GM21529 (cell line): ENCODE results near the gene SLC17A5.
"Not testable (repeated sequence)": the region's sequence is repeated elsewhere in the genome, so short reads cannot be mapped to it uniquely, and the experiment has no call there.

Experiments
- ATAC-seq: cut with Tn5 transposase; IDR thresholded peaks from one replicate; pipeline ENCODE4 v1.9.1; 2021; ENCODE audit not compliant: unreplicated experiment

Gene SLC17A5, protein sequence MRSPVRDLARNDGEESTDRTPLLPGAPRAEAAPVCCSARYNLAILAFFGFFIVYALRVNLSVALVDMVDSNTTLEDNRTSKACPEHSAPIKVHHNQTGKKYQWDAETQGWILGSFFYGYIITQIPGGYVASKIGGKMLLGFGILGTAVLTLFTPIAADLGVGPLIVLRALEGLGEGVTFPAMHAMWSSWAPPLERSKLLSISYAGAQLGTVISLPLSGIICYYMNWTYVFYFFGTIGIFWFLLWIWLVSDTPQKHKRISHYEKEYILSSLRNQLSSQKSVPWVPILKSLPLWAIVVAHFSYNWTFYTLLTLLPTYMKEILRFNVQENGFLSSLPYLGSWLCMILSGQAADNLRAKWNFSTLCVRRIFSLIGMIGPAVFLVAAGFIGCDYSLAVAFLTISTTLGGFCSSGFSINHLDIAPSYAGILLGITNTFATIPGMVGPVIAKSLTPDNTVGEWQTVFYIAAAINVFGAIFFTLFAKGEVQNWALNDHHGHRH

DNA sequence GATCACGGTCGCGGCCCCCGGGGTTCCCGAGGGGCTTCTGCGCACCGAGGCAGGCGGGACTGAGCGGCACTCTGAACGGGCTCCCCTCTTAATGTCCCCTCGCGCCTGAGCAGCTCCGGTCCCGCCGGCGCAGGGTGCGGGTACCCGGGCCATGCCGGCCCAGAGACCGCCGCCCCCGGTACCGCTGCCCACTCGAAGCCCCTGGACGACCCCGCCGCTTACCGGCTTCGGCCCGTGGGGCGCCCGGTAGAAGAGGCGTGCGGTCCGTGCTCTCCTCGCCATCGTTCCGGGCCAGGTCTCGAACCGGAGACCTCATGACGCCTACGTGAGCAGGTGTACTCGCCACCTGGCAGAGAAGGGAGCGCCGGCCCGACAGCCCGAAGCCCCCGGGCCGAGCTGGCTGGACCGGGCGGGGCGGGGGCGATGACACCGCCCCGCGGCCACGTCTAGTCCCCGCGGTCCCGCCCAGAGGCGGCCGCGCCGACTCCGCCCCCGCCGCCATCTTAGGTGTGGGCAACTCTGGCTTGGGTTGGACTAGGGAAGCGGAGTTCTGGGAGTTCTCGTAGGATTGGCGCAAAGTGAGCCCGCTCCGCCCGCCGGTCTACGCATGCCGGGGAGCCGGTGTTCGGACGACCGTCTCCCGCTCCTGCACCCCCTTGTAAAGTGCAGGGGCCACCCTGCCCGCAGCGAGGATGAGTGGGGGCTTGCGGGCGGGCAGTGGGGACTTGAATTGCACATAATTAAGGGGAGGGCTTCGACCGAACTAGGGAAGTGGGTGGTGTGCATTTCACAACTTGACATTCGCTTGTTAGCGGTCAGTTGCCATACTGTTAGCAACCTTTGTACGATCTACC is at the start of gene SLC17A5:
TSS of gene SLC17A5 (minus strand) at position 422 of the 854 bp plus-strand sequence. CDS start at position 316, 106 bp downstream.
- ATAC-seq, result peak; percentile 85

DNA sequence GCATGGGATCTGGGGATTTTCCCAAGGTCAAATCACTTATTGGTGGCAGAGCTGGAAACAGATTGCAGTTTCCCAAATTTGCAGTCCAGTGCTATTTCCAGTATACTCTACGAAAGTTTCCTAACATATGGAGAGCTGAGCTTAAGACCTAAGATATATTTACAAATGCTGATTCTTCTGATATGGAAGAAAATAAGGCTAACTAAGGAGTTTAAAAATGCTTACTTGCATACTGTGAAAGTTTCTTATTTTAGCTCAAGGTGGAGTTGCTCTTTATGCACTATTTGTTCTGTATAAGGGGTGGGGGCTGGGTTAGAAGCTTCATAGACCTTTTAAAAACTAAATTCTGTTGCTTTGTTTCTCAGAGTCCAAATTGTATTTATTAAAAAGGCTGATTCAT is 49.7 kb upstream of the SLC17A5 start:
- ATAC-seq, result no peak

DNA sequence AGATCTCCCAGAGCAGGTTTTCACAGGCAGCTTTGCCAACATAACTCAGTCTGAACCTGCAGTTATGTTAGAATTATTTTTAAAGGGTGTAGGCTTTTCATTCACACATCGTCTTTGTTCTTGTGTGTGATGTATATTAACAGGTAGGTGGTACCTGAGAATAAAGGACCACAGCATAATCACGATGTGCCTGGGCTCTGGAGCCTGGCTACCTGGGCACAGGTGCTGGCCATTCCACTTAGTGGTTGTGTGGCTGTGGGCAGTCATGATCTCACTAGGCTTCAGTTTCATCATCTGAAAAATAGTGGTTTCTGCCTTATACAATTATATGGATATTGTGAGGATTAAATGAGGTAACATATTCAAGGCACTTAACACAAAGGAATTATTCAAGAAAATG is 48.7 kb upstream of the SLC17A5 start:
- ATAC-seq, result no peak

DNA sequence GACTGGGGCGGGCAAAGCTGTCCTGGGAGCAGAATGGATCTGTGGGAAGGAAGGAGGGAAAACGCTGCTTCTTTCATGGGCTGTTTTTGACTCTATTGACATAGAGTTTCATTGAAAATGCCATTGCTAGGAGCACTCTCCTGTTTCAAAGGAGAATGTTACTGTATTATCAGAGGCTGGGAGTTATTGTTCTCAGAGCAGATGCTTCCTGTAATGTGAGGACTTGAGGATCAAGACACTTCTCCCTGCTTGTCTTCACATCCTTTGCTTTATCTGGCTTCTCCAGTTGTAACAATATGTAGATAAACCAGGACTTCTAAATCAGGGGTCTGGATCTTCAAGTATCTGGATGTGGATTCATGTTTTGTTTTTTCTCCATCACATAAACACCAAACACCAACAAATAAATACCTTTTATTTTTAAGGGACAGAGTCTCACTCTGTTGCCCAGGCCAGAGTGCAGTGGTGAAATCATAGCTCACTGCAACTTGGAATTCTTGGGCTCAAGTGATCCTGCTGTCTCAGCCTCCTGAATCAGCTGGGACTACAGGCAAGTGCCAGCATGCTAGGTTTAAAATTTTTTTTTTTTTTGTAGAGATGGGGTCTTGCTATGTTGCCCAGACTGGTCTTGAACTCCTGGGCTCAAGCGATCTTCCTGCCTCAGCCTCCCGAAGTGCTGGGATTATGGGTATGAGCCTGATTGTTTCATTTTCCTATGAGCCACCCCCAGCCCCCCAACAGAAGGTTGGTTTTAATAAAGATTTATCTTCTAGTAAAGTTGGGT is 46.1 kb upstream of the SLC17A5 start:
- ATAC-seq, result no peak

DNA sequence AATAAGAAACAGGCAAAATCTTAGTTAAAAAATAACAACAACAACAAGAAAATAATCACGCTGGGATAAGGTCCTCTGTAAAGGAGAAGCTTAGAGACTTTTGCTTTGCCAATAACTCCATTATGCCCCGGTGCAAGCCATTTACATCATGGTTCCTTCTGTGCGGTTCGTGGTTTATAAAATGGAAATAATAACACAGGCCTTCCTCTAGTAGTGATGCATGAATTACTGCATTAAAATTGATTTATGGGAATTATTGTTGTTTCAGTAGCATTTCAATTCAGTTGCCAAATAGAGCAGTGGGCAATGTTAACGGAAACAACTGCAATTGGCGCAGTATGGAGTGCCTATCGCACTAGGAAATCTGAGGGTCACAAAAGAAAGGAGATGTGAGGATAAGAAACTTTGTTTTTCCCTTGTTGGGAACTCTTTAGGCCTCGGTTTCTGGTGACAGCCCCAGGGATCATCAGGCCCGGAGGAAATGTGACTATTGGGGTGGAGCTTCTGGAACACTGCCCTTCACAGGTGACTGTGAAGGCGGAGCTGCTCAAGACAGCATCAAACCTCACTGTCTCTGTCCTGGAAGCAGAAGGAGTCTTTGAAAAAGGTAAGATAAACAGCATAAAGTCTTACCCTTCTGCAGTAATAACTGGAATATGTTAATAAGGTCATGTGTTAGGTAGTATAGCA is 43.3 kb upstream of the SLC17A5 start:
- ATAC-seq, result no peak

DNA sequence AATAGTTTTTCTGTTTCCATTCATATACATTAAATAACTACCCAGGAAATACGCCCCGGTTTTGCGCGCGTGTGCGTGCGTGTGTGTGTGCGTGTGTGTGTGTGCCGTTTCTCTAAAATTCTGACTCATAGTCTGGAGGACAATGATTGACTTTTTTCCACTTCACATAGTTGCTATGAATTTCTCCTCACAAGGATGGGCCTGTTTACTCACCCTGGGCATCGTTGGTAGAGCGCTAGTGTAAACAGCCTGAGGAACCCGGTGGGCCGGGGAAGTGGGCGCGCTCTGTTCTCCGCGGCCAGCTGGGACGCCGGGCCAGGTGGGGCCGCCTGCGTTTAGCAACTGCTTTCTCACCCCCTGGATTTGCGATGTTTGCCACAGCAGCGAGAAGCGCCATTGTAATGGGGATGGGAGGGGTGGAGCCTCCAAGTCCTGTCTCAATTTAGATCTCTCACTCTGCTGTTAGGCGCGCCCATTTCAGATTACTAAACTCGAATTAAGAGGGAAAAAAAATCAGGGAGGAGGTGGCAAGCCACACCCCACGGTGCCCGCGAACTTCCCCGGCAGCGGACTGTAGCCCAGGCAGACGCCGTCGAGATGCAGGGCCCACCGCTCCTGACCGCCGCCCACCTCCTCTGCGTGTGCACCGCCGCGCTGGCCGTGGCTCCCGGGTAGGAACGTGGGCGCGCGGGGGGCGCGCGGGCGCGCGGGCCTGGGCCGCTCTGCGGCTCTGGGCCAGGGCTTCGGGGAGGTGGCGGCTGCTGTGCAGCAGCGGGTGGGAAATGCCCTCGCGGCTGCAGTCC is 42.0 kb upstream of the SLC17A5 start, which contains the start of gene CD109:
TSS of gene CD109 (plus strand) at position 585 of the 803 bp plus-strand sequence. CDS start at position 598, 13 bp downstream.
- ATAC-seq, result peak; percentile 62

DNA sequence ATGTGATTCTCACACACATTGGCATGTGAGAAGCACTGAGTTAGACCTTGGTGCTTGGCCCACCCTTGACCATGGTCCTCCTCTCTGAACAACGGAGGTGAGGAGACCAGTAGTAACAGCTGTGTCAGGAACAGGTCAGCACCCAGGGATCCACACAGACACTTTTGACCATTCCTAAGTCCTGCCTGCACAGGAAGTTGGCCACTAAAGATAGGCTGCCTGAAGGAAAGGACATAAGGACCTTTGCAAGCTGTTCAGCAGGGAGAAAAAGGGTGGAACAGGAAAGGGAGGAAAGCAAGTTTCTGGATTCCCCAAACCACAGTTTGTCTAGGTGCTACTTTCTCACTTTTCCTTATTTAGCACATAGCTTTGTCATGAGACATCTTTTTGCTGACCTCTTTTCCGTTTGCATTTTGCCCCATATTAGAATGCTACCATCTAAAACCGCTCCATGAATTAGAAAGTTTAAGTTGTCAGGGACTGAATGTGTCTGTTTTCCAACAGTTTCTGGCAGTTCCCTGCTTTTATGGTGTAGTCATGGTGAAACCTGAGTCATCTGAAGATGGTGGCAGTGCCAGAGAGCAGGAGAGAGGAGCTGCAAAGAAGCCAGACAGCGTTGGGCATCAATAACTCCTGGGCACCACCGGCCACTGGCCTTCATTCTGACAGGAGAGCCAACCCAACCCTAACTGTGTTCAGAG is 41.1 kb upstream of the SLC17A5 start:
- no peak for ATAC-seq

DNA sequence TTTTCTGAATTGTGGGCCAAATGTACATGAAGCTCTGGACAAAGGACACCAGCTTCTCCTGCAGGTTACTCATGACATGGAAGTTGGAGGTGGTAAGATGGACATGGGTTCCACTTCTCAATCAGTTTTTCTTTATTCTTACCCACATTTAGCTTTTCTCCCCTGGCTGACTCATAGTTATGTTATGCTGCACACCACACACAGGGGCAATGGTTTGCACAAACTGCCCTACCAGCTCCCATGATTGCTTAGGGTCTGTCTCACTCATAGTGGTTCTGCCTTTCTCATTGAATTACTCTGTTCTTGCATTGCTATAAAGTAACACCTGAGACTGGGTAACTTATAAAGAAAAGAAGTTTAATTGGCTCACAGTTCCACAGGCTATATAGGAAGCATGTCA is 37.7 kb upstream of the SLC17A5 start:
- no peak for ATAC-seq

DNA sequence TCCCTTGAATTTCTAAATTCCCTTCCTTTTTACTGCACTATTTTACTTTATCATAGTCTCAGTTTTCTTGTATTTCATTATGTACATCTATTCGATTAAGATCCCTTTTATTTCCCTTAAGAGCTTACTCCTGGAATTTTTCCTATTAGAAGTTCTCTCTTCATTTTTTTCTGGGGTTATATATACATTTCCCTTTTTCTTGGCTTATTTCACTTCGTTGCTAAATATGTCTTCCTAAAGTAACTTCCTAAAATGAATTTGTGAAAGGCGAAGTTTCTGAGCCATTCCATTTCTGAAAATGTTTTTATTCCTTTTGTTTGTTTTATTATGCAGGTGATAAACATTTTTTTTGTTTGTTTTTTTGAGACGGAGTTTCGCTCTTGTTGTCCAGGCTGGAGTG is 36.3 kb upstream of the SLC17A5 start:
- ATAC-seq, result no peak

DNA sequence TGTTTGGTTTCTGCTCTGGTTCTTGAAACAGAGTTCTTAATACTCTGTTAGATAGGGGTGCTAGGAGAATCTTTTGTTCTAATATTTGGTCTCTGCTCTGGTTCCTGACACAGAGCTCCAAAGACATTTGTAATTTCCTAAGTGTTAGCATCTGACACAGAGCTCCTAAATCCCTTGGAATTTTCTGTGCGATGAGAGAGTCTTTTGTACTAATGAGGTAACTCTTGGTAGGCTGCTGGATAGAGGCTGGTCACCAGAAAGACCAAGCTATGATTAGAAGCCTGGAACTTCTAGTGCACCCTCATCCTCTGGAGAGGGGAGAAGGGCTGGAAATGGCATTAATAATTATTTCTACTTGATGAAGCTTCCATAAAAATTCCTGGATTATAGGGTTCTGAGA is 34.6 kb upstream of the SLC17A5 start:
- ATAC-seq, result no peak

DNA sequence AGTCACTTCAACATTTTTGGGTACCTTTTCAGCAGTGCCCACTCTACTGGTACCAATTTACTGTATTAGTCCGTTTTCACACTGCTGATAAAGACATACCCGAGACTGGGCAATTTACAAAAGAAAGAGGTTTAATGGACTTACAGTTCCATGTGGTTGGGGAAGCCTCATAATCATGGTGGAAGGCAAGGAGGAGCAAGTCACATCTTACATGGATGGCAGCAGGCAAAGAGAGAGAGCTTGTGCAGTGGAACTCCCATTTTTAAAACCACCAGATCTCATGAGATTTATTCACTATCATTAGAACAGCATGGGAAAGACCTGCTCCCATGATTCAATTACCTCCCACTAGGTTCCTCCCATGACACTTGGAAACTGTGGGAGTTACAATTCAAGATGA is 29.8 kb upstream of the SLC17A5 start:
- ATAC-seq, result not testable (repeated sequence)

DNA sequence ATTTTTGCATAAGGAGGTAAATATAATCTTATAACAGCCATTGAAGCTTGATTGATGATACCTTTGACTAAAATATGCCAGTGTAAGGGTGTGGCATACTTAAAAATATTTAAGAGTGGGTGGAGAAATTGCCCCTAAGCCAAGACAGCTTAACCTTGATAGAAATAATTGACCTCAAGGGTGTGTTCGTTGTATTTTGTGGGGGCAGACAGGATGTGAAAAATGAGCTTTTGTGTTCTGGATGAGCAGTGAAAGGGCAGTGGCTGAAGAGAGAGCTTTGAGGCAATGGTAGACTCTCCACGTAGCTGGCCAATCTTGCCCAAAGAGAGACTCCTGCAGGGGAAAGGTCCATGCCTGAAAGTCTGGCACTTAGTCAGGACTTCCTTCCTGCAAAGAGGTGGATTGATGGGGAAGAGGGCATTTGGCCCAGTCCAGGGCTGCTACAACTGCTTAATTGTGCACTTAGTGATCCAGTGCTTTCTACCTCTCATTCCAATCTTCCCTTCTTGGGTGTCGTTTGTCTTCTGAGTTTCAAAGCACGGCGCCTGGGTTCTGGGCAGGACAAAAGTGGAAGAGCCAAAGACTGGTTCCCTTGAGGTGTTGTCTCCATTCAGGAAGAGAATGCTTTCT is 26.6 kb upstream of the SLC17A5 start:
- no peak for ATAC-seq

DNA sequence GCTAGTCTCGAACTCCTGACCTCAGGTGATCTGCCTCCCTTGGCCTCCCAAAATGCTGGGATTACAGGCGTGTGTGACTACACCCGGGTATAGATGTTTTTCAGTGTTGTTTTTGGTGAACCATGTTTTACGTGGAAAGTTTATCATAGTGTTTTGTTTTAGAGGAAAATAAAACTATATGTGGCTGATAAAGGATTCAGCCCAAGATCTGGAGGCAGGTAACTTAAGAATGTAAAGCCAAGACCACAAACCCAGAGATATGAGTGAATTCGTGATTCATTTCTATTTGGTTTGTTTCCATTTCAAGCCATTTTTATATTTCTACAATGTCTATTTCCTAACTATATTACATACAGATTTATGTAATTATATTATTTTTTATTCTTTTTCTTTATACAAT is 26.1 kb upstream of the SLC17A5 start:
- ATAC-seq, result not testable (repeated sequence)

DNA sequence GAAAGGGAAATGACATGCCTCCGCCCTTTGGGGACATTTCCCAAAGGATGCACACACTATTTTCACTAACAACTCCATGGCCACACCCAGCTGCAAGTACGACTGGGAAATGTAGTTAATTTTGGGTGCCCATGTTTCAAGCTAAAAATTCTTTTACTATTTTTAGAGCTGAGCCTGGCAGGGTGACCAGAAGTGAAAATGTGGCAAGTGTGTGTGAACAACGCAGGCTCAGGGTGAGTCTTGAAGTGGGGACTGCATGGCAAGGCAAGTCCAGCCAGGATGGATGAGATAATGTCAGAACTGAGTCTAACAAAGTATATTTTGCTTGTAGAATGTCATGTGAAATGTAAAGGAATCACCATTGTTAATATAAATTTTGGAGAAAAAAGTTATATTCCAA is 25.2 kb upstream of the SLC17A5 start:
- ATAC-seq, result no peak

DNA sequence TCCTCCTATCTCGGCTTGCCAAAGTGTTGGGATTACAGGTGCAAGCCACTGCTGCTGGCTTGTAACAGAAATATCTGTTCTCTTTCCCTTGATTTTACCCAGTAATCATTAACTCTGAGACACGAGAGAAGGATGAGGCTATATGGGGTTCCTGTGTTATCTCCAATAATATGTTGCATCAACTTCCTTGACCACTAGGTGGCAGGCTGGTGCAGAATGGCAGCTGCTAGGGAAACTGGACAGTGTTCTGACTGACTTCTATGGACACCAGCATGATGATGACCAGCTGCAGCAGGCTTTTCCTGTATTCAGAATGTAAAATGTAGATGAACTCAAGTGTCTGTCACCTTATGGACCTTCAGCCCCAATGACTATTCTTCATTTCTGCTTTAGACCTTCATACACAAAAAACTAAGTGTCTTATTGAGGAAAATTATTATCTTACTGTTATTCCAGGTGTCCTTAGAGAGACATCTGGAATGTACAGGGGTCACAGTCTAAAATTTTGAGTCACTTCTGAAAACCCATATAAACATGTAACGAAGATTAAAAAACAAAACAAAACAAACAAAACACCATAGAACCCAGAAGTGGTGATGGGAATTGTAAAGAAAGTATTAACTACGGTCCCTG is 21.8 kb upstream of the SLC17A5 start:
- peak; percentile 97 for ATAC-seq

DNA sequence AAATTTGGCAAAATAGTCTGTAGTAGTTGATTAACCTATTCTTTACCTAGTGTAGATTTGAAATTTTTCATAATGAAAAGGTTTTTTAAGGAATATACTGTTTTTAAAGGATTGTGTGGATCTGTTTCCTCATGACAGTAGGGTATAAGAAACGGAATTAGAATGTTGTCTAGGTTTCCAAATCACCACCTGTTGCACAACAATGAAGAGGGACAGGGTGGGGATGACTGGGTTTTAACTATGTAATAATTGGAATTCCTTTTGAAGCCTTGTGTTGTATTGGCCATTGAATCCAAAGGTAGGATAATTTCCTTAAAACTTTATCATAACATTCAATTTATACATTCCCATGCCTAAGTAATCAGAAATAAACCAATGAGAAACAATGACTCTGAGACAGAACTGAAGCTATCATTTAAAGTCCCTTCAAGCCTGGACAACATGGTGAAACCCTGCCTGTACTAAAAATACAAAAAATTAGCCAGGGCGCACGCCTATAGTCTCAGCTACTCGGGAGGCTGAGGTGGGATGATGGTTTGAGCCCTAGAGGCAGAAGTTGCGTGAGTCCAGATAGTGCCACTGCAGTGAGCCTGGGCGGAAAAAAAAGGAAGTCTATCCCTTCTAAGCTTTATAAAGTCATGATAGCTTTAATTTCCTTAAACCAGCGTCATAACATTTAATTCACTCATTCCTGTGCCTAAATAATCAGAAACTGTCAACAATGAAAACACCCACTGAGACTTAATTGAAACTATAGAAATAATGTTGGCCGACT is 18.3 kb upstream of the SLC17A5 start:
- no peak for ATAC-seq

DNA sequence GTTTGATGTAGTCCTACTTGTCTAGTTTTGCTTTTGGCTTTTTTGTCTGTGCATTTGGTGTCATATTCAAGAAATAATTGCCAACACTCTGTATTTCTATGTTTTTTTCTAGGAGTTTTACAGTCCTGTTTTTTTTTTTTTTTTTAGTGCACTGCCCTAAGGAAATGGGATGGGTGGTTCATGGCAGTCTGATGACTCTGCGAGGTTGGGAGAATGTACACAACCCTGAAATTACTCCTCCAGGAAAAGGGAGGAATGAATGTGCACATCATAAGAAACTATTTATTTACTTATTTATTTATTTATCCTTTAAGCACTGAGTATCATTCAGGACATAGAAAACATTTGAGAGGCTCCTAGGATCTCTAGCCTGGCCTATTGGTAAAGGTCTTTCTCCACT is 15.2 kb upstream of the SLC17A5 start:
- ATAC-seq, result no peak
